Superior temporal gyrus (tissue), 1 donor: ENCODE data around the gene TMEM91.

Experiments used
- DNase-seq: peaks from one replicate; pipeline ENCODE4 v3.0.0-alpha.2; 2016; ENCODE audit errors: extremely low spot score

TMEM91 gene

GRCh38 chr19:41411100-41411967, 35.0 kb downstream of the TMEM91 start:
- no peak for DNase-seq

DNA sequence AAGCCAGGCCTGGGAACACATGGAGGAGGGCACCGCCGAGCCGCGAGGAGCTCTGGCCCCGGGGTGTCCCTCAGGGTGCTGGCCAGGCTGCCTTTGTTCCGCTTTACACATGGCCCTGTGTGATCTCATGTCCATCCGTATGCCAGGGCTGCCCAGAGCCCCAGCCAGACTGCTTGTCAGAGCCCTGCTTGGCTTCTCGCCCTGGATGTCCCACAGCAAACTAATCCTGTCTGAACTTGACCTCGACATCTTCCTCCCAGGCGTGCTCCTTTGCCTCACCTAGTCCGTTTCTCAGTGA, 35.6 kb downstream of the TMEM91 start:
- DNase-seq = peak; percentile 83

DNA sequence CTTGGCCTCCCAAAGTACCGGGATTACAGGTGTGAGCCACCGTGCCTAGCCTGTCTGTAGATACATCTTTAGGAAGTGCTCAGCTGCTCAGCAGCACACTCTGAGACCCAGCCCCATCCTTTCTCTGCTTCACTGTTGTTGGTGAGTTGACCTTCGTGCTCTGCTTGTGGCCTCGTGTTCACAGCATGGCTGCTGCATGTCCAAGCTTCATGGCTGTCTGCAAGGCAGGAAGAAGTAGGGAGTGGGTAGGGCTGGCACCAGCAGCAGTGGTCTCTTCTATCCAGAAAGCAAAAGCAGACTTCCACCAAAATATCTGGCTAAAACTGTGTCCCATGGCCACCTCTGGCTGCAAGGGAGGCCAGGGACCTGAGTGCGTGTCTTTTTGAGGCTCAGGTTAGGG, 36.6 kb downstream of the TMEM91 start:
- DNase-seq = no peak

GRCh38 chr19:41413947-41414346, 37.6 kb downstream of the TMEM91 start:
- DNase-seq = no peak

- DNase-seq = no peak
Observed at GRCh38 chr19:41414461-41414860, 38.1 kb downstream of the TMEM91 start.

DNA sequence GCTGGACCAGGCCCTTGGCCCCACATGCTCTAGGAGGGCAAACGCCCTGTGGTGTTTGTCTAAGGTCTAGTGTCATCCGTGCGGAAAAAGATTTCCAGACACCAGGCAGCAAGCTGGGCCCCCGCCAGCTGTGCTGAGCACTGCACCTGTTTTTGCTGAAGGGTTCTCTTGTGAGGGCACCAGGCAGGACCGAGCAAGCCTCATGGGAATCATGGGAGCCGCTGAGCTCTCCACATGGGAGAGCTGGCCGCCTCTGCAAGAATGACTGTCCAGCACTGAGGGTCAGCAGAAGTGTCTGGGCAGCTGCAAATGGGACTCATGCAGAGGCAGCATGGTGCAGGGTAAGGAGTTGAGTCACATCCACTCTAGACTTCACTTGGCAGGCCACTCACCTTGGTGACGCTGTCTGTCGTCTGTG, 38.8 kb downstream of the TMEM91 start:
- no peak for DNase-seq

- DNase-seq = no peak
Observed at GRCh38 chr19:41416194-41416674, 39.9 kb downstream of the TMEM91 start.

DNA sequence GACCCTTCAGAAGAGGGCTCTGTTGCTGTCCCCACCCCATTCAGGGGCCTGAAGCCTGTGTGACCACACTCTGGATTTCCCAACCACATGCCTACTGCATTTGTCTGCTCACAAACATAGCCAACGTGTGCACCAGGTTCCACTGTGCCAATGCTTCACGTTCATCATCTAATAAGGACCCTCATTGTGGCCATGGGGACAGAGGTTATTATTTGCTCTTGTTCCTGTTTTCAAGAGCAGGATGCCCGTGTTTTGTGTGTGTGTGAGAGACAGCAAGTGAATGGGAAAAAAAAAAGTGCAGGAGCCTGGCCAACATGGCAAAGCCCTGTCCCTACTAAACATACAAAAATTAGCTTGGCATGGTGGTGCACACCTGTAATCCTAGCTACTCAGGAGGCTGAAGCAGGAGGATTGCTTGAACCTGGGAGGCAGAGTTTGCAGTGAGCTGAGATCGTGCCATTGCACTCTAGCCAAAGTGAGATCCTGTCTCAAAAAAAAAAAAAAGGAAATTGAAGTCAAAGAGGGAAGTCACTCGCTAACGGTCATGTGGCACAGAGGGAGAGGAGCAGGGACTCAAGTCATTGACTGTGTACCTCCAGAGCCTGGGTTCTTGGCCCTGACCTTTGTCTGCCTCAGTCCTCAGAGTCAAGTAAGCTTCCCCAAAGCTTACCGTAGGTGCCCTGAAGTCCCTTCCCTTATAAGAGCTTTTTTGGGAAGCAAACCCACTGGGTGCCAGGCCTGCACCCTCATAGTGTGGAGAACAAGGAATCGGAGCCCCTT, 44.0 kb downstream of the TMEM91 start:
- no peak for DNase-seq

DNA sequence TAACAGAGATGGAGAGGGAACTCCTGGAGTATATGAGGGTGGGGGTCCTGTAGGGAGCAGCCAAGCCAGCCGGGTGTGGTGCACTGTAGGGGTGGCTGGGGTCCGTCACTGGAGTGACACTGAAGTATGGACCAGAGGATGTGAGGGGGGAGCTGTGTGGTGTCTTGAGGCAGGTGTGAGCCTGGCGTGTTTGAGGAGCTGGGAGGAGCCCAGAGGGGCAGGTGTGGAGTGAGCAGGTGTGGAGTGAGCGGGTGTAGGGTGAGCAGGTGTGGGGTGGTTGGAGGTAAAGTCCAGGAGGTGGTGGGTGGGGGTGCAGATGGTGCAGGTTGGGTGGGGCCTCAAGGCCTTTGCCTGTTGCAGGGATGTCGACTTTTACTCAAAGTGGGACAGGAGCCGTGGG, 45.0 kb downstream of the TMEM91 start:
- no peak for DNase-seq

- no peak for DNase-seq
Observed at GRCh38 chr19:41421973-41422372, 45.6 kb downstream of the TMEM91 start.

- no peak for DNase-seq
Observed at GRCh38 chr19:41422456-41422855, 46.1 kb downstream of the TMEM91 start.

- DNase-seq = no peak
Observed at GRCh38 chr19:41422955-41423354, 46.6 kb downstream of the TMEM91 start.

GRCh38 chr19:41424335-41425173, 48.2 kb downstream of the TMEM91 start:
- no peak for DNase-seq

DNA sequence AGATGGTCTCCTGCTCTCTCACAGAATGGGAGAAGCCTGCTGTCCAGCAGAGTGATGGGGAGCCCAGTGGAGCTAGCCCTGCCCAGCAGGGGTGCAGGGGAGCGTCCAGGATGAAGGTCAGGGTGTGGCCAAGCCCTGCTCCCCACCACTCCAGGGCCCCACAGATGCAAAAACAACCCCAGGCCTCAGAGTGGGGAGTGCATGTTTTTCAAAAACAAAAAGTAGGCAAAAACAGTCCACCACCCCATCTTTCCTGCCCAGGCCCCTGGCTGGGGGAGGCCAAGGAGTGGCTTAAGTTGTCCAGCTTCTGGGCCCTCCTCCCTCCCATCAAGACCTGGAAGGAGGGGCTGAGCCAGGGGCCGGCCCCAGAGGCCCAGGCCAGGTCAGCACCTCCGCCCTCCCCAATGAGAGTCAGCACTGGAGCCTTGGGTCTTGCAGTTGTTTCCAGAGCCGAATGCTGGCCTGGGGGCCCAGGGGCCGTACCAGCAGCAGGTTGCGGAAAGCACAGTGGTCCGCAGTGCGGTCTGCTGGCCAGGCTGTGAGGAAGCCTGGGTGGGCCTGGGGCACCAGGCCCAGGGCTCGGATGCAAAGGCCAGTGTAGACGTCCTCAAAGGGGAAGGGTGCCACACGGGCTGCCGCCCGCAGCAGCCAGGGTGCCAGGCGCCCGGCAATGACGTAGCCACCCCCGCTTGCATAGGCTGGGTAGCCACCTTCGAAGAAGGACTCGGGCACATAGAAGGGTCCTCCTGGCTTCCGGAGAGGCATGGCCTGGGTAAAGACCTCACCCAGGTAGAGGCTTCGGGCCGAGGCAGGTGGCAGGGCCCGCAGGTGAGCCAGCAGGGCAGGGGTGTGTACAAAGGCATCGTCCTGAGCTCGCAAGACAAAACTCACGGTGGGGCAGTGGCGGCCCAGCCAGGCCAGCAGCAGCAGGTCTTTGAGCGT, 49.1 kb downstream of the TMEM91 start:
- no peak for DNase-seq

DNA sequence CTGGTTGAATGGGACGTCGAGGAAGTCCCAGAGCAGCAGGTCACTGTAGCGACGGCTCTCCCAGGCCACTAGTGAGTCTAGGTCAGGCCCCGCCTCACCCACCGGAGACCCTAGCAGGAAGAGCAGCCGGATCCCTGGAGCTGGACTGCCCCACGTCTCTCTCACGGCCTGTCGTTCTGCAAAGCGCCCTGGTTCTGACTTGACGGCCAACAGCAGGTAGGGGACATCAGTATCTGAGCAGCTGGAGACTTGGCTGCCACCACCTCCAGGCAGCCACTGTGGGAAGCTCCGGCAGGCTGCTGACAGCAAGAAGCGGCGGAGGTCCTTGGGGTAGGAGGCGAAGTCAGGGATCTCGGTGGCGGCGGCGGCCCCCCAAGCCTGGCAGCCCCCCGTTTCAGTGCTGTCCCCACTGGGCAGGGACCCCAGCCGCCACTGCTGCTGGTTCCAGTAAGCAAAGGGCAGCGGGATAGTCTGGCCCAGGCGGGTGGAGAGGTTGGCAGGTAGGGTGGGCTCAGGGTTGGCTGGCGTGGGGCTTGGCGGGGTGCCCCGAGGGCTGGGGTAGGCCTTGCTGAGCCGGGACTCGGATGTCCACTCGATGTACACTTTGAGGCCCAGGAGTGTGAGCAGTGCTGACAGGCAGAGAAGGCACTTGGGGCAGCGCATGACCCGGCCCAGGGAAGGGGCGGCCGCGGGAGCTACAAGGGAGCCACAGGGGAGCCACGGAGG, 49.9 kb downstream of the TMEM91 start:
- no peak for DNase-seq

- no peak for DNase-seq
Observed at GRCh38 chr19:41426952-41427646, 50.8 kb downstream of the TMEM91 start, which contains the start of gene B3GNT8. Gene B3GNT8, minus strand, starts transcription at chr19:41427374. Its CDS starts 596 bp downstream, at chr19:41426778.

DNA sequence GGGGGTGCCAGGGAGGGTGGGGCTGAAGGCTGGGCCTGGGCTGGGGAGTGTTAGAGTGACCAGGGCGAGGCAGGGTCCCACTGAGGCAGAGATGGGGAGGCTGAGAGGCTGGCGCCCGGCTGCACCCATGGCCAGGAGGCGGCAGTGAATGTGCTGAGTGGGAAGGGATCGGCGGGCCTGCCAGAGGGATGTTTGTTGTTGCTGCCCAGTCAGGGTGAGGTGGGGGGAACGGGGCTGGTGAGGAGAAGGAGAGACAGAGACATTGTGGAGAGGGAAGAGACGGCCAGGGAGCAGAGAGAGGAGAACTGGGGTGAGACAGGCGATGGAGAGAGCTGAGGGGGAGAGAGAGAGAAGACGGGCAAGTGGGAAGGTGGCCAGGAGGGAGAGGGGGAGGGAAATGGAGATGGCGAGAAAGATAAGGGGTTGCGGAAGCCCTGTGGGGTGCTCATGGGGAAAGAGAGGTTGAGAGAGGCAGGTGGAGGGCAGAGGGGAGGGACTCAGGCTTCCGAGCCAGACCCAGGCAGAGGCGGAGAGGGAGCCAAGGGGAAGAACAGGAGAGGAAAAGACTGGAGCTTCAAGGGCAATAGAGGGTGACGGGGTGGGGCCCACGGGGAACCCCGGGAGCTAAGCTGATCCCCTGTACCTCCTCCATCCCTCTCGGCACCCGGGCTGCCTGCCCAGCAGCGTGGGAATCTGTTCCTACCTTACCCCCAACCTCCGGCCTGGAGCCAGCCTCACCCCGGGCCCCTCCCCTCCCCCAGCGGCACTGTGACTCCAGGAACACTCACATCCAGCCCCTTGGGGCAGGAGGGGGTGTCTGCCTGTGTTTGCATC, 51.5 kb downstream of the TMEM91 start:
- no peak for DNase-seq

DNA sequence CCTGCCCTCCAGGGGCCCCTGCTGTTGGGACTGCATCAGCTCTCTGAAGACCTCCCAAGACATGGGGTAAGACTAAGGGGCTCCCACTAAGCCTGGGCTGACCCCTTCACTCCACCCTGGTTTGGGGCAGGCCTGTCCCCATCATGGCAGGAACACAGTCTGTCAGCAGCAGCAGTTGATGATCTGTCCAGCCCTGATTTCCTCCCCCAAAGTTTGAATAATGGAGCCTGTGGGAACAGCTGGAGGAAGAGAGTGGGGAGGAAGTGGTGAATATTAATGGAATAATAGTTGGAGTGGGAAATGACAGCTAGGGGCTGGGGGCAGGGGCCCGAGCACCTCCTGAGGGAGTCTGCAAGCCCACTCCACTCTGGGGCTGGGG, 52.1 kb downstream of the TMEM91 start:
- no peak for DNase-seq

DNA sequence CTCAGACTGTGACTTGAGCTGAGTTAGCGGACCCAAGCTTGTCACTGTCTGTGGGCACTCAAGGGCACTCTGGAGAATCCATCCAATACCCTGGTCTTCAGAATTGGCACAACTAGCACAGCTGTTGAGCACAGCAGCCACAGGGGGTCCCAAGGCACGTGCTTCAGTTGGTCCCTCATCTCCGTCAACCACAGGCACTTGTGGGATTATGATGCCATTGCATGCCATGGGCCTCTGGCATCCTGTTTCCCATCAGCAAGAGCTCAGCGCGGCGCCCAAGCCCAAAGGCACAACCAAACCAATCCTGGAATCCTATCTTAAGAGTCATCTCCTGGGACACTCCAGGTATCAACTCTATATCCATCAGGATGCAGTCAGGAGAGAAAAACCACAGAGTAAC, 54.6 kb downstream of the TMEM91 start:
- no peak for DNase-seq
